ENCODE measurements around the gene CCDC14.
A peak's percentile ranks its signal among the peaks of the same experiment; 100 is the strongest.

The CCDC14 gene

GRCh38 chr3:123961508-123961856, 453 bp upstream of the CCDC14 start:
- DNase-seq = no peak

GRCh38 chr3:123953735-123954134, 7.3 kb downstream of the CCDC14 start:
- DNase-seq = no peak

- DNase-seq = no peak
Measured at GRCh38 chr3:123952844-123953520, 8.0 kb downstream of the CCDC14 start.

- DNase-seq = no peak
Measured at GRCh38 chr3:123951522-123952447, 9.2 kb downstream of the CCDC14 start.

GRCh38 chr3:123949641-123950040, 11.4 kb downstream of the CCDC14 start:
- DNase-seq = no peak

- no peak for DNase-seq
Measured at GRCh38 chr3:123948449-123948848, 12.6 kb downstream of the CCDC14 start.

GRCh38 chr3:123947482-123947881, 13.5 kb downstream of the CCDC14 start:
- no peak for DNase-seq

- DNase-seq = no peak
Measured at GRCh38 chr3:123941542-123941941, 19.5 kb downstream of the CCDC14 start.

GRCh38 chr3:123941121-123941520, 19.9 kb downstream of the CCDC14 start:
- DNase-seq = peak in 1 of 2 experiments; percentile 3

- no peak for DNase-seq
Measured at GRCh38 chr3:123939706-123940105, 21.3 kb downstream of the CCDC14 start.

GRCh38 chr3:123936400-123936799, 24.6 kb downstream of the CCDC14 start:
- no peak for DNase-seq

GRCh38 chr3:123935830-123936229, 25.2 kb downstream of the CCDC14 start:
- DNase-seq = no peak

- no peak for DNase-seq
Measured at GRCh38 chr3:123934250-123934649, 26.8 kb downstream of the CCDC14 start.

- no peak for DNase-seq
Measured at GRCh38 chr3:123930445-123930844, 30.6 kb downstream of the CCDC14 start.

GRCh38 chr3:123929325-123929724, 31.7 kb downstream of the CCDC14 start:
- no peak for DNase-seq

- DNase-seq = no peak
Measured at GRCh38 chr3:123926396-123926795, 34.6 kb downstream of the CCDC14 start.

GRCh38 chr3:123920868-123921267, 40.2 kb downstream of the CCDC14 start:
- DNase-seq = no peak

- DNase-seq = no peak
Measured at GRCh38 chr3:123920383-123920782, 40.6 kb downstream of the CCDC14 start.

GRCh38 chr3:123919353-123919752, 41.7 kb downstream of the CCDC14 start:
- DNase-seq = no peak

GRCh38 chr3:123914829-123915228, 46.2 kb downstream of the CCDC14 start:
- DNase-seq = no peak

GRCh38 chr3:123909785-123910184, 51.2 kb downstream of the CCDC14 start:
- DNase-seq = no peak

GRCh38 chr3:123907720-123908119, 53.3 kb downstream of the CCDC14 start:
- DNase-seq = no peak

- no peak for DNase-seq
Measured at GRCh38 chr3:123899300-123899865, 61.6 kb downstream of the CCDC14 start.

- no peak for DNase-seq
Measured at GRCh38 chr3:123893012-123893411, 68.0 kb downstream of the CCDC14 start.

Measured in SW 1271 (cell line).